Measurements from ENCODE around the gene TWIST1.

DNA sequence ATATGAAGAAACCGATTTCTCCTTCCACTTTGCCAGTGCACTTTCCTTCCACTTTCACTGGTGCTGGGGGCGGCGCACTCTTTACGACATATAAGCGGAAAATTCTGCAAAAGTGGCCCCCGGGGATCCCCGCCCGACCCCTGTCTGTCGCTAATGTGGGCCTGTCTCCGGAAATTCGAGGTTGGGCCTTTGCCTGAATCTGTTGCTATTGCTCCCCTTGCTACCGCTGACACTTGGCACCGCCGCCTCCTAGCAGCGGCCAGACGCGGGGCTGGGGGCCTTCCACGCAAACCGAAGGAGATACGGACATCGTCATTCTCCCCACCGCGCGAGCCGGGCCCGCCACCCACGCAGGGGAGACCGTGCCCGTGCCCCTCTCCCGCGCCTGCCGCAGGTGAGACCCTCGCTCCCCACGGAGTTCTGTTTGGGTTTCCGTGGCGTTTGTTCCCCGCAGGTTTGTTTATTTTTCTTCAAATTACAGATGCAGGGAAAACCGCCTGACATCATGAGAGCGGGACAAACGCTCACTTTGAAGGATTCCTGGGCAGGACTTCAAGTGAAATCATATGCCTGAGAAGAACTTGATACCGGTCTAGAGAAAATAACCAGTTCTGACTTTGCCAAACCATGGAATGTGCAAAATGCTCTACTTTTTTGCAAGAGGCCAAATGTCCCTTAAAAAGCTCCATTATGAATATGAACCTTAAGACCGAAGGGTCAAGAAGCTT, 5.0 kb downstream of the TWIST1 start:
- TF ChIP-seq, protein P1, sequence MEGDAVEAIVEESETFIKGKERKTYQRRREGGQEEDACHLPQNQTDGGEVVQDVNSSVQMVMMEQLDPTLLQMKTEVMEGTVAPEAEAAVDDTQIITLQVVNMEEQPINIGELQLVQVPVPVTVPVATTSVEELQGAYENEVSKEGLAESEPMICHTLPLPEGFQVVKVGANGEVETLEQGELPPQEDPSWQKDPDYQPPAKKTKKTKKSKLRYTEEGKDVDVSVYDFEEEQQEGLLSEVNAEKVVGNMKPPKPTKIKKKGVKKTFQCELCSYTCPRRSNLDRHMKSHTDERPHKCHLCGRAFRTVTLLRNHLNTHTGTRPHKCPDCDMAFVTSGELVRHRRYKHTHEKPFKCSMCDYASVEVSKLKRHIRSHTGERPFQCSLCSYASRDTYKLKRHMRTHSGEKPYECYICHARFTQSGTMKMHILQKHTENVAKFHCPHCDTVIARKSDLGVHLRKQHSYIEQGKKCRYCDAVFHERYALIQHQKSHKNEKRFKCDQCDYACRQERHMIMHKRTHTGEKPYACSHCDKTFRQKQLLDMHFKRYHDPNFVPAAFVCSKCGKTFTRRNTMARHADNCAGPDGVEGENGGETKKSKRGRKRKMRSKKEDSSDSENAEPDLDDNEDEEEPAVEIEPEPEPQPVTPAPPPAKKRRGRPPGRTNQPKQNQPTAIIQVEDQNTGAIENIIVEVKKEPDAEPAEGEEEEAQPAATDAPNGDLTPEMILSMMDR (IDR thresholded peaks at IDR 0.05; ENCODE audit: borderline replicate concordance, extremely low read depth, low read length, poor library complexity, severe bottlenecking) = no peak
- TF ChIP-seq EZH2 (IDR thresholded peaks at IDR 0.05; ENCODE audit: borderline replicate concordance, low read depth, low read length, severe bottlenecking) = no peak
